Ascending aorta (tissue), 2 donors: ENCODE data around the gene ERMN. TPM values are rescaled to one million over a fixed set of nuclear protein-coding genes. Genes with fewer than 3 reads are reported as not detected.

Experiments
- DNase-seq, 2 donors: peaks; one replicate each; pipeline ENCODE4 v3.0.0-alpha.2; 2019; ENCODE audit warnings: low spot score in 2 of 2
- H3K27ac ChIP-seq, 2 donors: fragments of 200-600 bp; sonication (generic); one replicate each; pipeline ENCODE4 v1.5.1; 2016 to 2017; ENCODE audit warnings: mild to moderate bottlenecking in 1 of 2
- H3K27me3 ChIP-seq: fragments of 200-600 bp; sonication (generic); one replicate; pipeline ENCODE4 v1.5.1; 2017
- H3K36me3 ChIP-seq, 2 donors: fragments of 200-600 bp; sonication (generic); one replicate each; pipeline ENCODE4 v1.5.1; 2016
- H3K4me1 ChIP-seq, 2 donors: fragments of 200-600 bp; sonication (generic); one replicate each; pipeline ENCODE4 v1.5.1; 2016 to 2017; ENCODE audit warnings: mild to moderate bottlenecking in 1 of 2
- H3K4me3 ChIP-seq, 2 donors: fragments of 200-600 bp; sonication (generic); one replicate each; pipeline ENCODE4 v1.5.1; 2016 to 2017; ENCODE audit warnings: mild to moderate bottlenecking in 1 of 2
- H3K9me3 ChIP-seq, 2 donors: fragments of 200-600 bp; sonication (generic); one replicate each; pipeline ENCODE4 v1.5.1; 2016
- intact Hi-C: fragments of 100-400 bp; cut with DNase I; formaldehyde crosslinking; loops from one replicate; pipeline ENCODE4 v1.15.1; 2023
- total RNA-seq: library from RNA; depleted of rRNA; stranded (reverse); fragments of >200 nt; gene quantifications from one replicate; pipeline ENCODE4 v1.1.0, GENCODE V29; 2016
- TF ChIP-seq, protein P1 (sequence below), 3 experiments: fragments of 200-600 bp in 2 of 3; fragments of 450-650 bp in 1 of 3; sonication (generic) in 2 of 3; IDR thresholded peaks; one replicate each; pipeline ENCODE4 v1.5.1; 2016 to 2019; ENCODE audit warnings: antibody characterized with exemption in 3 of 3, mild to moderate bottlenecking in 1 of 3, moderate library complexity in 1 of 3

The ERMN gene
- total RNA-seq, 1 donor from 2014 or later = not detected

DNA sequence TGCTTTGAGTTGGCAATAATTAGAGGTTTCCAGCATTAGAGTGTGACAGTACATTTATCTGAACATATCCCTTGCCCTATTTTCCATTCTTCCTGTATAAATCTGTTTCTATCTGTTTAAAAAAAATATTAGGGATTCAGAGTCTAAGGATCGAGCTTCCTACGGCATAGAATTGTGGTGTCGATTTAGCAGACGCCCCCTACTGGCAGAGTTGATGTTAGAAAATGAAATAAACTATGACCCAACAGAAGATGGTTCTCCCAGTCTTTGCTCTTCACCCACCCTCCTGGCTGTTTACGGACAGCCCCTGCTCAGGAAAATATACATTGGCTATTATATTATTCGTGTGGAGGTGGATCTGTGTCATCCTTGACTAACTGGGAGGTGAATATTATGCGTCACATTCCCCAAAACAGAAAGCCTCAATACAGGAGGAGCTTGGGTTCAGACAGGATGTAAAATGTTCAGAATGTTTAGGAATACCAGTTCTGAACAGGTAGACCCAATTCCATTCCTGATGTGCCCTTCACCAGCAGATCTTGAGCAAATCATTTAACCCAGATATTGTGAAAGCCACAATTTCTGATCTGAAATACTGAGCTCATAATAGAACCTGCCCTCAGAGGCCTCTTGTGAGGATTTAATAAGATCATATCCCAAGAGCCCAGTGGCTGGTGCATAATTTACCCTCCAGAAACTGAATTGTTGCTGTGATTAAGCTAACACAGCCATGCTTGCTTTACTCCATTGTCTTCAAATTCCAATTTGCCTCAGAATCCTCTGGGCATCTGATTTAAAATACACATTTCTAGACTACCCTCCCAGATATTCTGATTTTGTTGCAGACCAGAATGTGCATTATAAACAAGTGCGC lies 10.8 kb upstream of the ERMN start:
- DNase-seq = no peak
- Histone ChIP-seq H3K4me3 (no peak overlapping the region), H3K9me3 (no peaks in the 10 kb centered on the region), H3K27ac (no peak overlapping the region), H3K36me3 (no peaks in the 10 kb centered on the region), H3K4me1 (no peaks in the 10 kb centered on the region), H3K27me3 (no peaks in the 10 kb centered on the region)
- intact Hi-C loops = no loop called here
- TF ChIP-seq, protein P1, sequence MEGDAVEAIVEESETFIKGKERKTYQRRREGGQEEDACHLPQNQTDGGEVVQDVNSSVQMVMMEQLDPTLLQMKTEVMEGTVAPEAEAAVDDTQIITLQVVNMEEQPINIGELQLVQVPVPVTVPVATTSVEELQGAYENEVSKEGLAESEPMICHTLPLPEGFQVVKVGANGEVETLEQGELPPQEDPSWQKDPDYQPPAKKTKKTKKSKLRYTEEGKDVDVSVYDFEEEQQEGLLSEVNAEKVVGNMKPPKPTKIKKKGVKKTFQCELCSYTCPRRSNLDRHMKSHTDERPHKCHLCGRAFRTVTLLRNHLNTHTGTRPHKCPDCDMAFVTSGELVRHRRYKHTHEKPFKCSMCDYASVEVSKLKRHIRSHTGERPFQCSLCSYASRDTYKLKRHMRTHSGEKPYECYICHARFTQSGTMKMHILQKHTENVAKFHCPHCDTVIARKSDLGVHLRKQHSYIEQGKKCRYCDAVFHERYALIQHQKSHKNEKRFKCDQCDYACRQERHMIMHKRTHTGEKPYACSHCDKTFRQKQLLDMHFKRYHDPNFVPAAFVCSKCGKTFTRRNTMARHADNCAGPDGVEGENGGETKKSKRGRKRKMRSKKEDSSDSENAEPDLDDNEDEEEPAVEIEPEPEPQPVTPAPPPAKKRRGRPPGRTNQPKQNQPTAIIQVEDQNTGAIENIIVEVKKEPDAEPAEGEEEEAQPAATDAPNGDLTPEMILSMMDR (IDR thresholded peaks at IDR 0.05) = peak in 2 of 3 experiments; percentile 46 to 49

DNA sequence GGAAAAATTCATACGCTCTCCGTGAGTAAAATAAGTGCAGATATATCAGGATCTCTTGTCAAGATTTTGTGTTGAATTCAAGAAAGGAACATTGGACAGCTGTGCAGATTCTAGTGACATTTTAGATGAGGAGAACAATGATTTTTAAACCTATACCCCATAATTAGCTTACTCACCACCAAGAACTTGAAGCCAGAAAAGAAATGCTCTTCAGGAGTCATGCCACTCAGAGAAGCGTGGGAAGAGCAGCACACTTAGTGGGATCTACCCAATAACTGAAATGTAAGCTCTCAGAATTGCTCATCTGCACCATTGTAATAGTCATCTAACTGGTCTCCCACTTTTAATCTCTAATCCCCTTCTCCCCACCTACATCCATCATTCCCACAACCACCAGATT lies 9.2 kb upstream of the ERMN start:
- H3K36me3 ChIP-seq = no peaks in the 10 kb centered on the region
- no peak overlapping the region for H3K27ac ChIP-seq
- intact Hi-C loops = no loop called here
- DNase-seq = no peak
- H3K27me3 ChIP-seq = no peaks in the 10 kb centered on the region
- TF ChIP-seq, protein P1 (IDR thresholded peaks at IDR 0.05) = no peak
- H3K9me3 ChIP-seq = no peaks in the 10 kb centered on the region
- H3K4me1 ChIP-seq = no peaks in the 10 kb centered on the region
- H3K4me3 ChIP-seq = no peak overlapping the region

DNA sequence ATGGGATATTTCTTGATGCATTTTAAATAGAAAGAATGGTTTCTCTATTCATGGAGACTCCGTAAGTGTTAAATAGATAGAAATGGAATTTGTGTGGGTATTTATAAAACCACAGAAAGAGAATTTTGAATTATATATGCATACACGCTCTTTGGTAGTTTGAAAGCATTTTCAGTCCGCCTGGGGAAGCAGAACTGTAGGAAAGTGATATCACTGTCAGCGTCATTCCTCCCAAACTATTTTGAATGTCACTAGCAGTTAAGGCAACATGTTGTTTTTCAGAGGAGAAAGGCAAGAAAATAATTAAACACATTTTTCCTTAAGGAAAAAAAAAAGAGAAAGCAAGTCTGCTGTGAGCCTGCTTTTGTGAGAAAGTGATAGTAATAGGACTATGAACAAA lies 8.7 kb upstream of the ERMN start:
- TF ChIP-seq, protein P1 (IDR thresholded peaks at IDR 0.05) = no peak
- no peaks in the 10 kb centered on the region for H3K4me1 ChIP-seq
- H3K9me3 ChIP-seq = no peaks in the 10 kb centered on the region
- DNase-seq = no peak
- intact Hi-C loops = no loop called here
- no peaks in the 10 kb centered on the region for H3K36me3 ChIP-seq
- H3K27ac ChIP-seq = no peak overlapping the region
- H3K4me3 ChIP-seq = no peak overlapping the region
- H3K27me3 ChIP-seq = no peaks in the 10 kb centered on the region

DNA sequence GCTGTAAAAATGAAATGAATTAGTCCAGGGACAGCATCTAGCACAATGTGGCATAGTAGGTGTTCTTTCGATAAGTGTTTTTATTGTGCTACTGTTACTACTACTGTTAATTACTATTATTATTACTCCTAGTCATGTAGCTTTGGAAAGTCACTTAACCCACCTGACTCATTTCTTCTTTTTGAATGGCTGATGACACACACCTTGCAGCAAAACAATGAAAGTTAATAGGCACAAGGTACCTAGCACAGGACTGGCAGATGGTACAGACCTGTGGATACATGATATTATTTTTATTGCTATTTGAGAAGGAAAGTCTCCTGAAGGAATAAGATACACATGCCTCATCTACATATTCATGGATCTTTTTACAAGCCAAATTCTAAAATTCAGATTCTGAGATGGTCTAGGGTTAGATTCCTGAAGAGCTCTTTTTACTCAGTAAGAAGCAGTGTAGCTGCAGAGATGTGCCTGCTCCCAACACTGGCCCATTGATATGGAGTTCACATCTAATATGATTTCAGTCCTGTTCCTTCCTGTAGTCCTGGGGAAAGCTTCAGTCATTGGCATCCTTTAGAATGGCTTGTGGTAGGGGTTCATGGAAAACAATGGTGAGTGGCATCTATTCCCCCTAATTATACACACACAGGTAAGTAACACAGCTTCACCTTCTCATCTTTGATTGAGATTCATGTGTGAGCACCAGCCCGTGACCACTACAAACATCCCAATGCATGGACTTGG lies 7.9 kb upstream of the ERMN start:
- TF ChIP-seq, protein P1 (IDR thresholded peaks at IDR 0.05) = no peak
- no peak overlapping the region for H3K4me3 ChIP-seq
- no peaks in the 10 kb centered on the region for H3K27me3 ChIP-seq
- no peaks in the 10 kb centered on the region for H3K9me3 ChIP-seq
- H3K36me3 ChIP-seq = no peaks in the 10 kb centered on the region
- intact Hi-C loops = no loop called here
- no peak overlapping the region for H3K27ac ChIP-seq
- H3K4me1 ChIP-seq = no peaks in the 10 kb centered on the region
- DNase-seq = no peak

DNA sequence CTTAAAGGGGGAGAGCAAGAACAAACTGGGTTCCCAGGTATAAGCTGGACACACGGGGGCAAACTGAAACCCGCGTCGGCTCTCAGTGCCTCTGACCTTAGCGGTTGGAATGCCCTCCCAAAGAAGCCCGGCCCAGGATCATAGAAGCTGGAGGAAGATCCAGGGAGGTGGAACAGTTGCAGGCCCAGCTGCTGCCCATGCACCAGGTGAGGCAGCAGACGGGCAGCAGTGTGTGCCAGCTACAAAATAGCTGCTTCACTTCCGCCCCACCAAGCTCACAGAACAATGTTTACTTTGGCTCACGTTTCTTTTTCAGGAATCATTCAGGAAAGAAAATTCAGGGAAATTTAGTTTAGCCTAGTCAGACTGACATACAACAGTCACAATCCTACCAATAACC lies 3.9 kb upstream of the ERMN start:
- TF ChIP-seq, protein P1 (IDR thresholded peaks at IDR 0.05) = no peak
- H3K4me1 ChIP-seq = peaks cover 0 to 4% of the 10 kb centered on the region in 2 donors
- H3K4me3 ChIP-seq = no peak overlapping the region
- H3K36me3 ChIP-seq = no peaks in the 10 kb centered on the region
- H3K27ac ChIP-seq = no peak overlapping the region
- intact Hi-C loops = no loop called here
- no peak for DNase-seq
- H3K9me3 ChIP-seq = no peaks in the 10 kb centered on the region
- no peaks in the 10 kb centered on the region for H3K27me3 ChIP-seq
